OCI-LY3 (cell line): ENCODE results near the gene XRCC4.
A peak's percentile ranks its signal among the peaks of the same experiment; 100 is the strongest.

ENCODE experiments used
- H2AFZ ChIP-seq: fragments of 200-600, 300-600 bp; shearing (Covaris generic); 2 replicates; pipeline ENCODE4 v1.6.0; 2014; ENCODE audit warnings: antibody characterized with exemption, low read depth, low read length
- H3K27ac ChIP-seq: fragments of 200-600, 300-600 bp; sonication (generic); 2 replicates; pipeline ENCODE4 v1.5.1; 2014; ENCODE audit warnings: mild to moderate bottlenecking, low read length, moderate library complexity, mixed read lengths
- H3K27me3 ChIP-seq: fragments of 200-600, 300-600 bp; sonication (generic); 2 replicates; pipeline ENCODE4 v1.6.1; 2014; ENCODE audit warnings: low read depth, low read length, mixed read lengths
- H3K36me3 ChIP-seq: fragments of 200-600, 300-600 bp; sonication (generic); replicated peaks from 2 replicates; pipeline ENCODE3; 2014; ENCODE audit warnings: low read depth, low read length, mixed read lengths
- H3K4me1 ChIP-seq: fragments of 300-600, 200-600 bp; sonication (generic); 2 replicates; pipeline ENCODE4 v1.6.1; 2014; ENCODE audit warnings: low read length, mixed read lengths
- H3K4me2 ChIP-seq: fragments of 200-600, 300-600 bp; sonication (generic); 2 replicates; pipeline ENCODE4 v1.6.1; 2014; ENCODE audit warnings: low read length, mixed read lengths
- H3K4me3 ChIP-seq: fragments of 300-600, 200-600 bp; sonication (generic); 2 replicates; pipeline ENCODE4 v1.5.1; 2014; ENCODE audit warnings: antibody characterized with exemption, mild to moderate bottlenecking, low read length, moderate library complexity
- H3K79me2 ChIP-seq: fragments of 300-600, 200-600 bp; shearing (Covaris generic); 2 replicates; pipeline ENCODE4 v1.6.1; 2014; ENCODE audit warnings: mild to moderate bottlenecking, low read length, mixed read lengths
- H3K9ac ChIP-seq: fragments of 300-600, 200-600 bp; shearing (Covaris generic); 2 replicates; pipeline ENCODE4 v1.6.0; 2014; ENCODE audit warnings: mild to moderate bottlenecking, low read length, moderate library complexity
- H3K9me3 ChIP-seq: fragments of 200-600, 300-600 bp; shearing (Covaris generic); 2 replicates; pipeline ENCODE4 v1.6.1; 2014; ENCODE audit warnings: low read length, mixed read lengths; ENCODE audit not compliant: insufficient read depth
- H4K20me1 ChIP-seq: fragments of 200-600, 300-600 bp; sonication (generic); 2 replicates; pipeline ENCODE4 v1.6.1; 2016; ENCODE audit warnings: low read length, mixed read lengths; ENCODE audit not compliant: insufficient read depth
- EZH2phosphoT487 ChIP-seq: fragments of 200-600 bp; shearing (Covaris generic); IDR thresholded peaks from 2 replicates; pipeline ENCODE4 v1.6.1; 2018; ENCODE audit warnings: antibody characterized with exemption, mixed run types, low read depth
- TF ChIP-seq, protein P1 (sequence below): fragments of 200-600, 300-600 bp; sonication (generic); IDR thresholded peaks from 2 replicates; pipeline ENCODE4 v1.5.1; 2014; ENCODE audit warnings: antibody characterized with exemption, low read length, low read depth

XRCC4 gene

DNA sequence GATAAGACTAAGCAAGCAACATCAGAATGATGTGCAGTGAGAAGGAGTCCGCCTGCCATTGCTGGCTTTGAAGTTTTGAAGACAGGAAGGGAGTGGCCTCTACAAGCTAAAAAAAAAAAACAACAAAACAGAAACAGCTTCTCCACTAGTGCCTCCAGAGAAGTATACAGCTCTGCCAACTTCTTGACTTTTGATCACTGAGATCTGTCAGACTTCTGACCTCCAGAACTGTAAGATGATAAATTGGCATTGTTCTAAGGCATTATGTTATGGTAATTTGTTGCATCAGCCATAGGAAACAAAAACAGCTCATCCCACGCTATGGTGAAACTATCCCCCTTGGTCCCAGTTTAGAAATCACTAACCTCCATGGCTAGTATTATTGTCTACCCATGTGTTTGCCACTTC lies 263.2 kb downstream of the XRCC4 start:
- TF ChIP-seq, protein P1, sequence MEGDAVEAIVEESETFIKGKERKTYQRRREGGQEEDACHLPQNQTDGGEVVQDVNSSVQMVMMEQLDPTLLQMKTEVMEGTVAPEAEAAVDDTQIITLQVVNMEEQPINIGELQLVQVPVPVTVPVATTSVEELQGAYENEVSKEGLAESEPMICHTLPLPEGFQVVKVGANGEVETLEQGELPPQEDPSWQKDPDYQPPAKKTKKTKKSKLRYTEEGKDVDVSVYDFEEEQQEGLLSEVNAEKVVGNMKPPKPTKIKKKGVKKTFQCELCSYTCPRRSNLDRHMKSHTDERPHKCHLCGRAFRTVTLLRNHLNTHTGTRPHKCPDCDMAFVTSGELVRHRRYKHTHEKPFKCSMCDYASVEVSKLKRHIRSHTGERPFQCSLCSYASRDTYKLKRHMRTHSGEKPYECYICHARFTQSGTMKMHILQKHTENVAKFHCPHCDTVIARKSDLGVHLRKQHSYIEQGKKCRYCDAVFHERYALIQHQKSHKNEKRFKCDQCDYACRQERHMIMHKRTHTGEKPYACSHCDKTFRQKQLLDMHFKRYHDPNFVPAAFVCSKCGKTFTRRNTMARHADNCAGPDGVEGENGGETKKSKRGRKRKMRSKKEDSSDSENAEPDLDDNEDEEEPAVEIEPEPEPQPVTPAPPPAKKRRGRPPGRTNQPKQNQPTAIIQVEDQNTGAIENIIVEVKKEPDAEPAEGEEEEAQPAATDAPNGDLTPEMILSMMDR, result no peak
- no peak for TF ChIP-seq EZH2phosphoT487
- Histone ChIP-seq H3K9me3 (no peaks in the 10 kb centered on the region), H3K36me3 (no peaks in the 10 kb centered on the region), H3K9ac (no peak overlapping the region), H3K79me2 (no peaks in the 10 kb centered on the region), H3K27ac (no peak overlapping the region), H3K4me1 (peaks cover 9% of the 10 kb centered on the region), H3K4me2 (no peak overlapping the region), H3K4me3 (no peak overlapping the region), H3K27me3 (no peaks in the 10 kb centered on the region), H2AFZ (no peak overlapping the region), H4K20me1 (no peaks in the 10 kb centered on the region)

DNA sequence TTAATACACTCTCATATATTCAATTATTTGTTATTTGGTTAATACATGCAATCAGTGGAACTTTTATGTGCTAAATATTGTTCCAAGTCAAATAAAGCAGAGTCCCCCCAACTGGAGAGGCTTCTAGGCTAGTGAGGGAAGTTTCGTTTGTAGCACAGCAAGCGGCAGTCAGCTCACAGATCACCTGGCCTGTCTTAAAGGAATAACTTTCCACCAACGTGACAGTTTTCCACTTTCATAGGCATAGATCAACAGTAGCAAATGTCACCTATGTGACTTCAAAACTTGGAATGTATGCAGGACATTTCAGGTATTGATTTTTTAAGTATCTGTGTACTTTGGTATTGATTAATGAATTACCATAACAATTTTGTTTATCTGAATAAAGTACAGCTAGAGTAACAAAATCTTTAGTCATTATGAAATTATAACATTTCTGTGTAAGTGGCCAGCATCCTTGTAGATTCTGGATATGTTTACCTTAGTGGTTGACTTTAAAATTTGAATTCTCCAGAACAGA lies 264.5 kb downstream of the XRCC4 start:
- Histone ChIP-seq H3K4me2 (no peak overlapping the region), H4K20me1 (no peaks in the 10 kb centered on the region), H3K27me3 (no peaks in the 10 kb centered on the region), H3K9ac (no peak overlapping the region), H2AFZ (no peak overlapping the region), H3K9me3 (no peaks in the 10 kb centered on the region), H3K79me2 (no peaks in the 10 kb centered on the region), H3K36me3 (no peaks in the 10 kb centered on the region), H3K27ac (no peak overlapping the region), H3K4me3 (no peak overlapping the region), H3K4me1 (peaks cover 9% of the 10 kb centered on the region)
- TF ChIP-seq EZH2phosphoT487, result no peak
- TF ChIP-seq, protein P1, result no peak

DNA sequence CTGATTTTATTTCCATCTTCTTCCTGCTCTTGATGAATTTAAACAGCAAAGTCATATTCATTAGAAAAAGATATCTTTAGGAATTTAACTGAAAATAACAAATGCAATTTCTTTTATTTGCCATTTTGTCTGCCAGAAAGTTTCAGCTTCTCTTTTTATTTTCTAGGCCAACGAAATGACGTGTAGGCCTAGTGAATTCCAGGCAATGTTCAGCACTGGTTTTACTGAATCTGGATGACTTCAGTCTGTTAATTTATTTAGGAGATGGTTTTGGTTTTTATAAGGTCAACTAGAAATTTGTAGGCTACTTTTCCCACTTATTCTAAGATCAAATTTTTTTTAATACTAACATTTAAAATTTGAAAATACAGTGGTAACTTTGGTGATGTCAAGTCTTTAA lies 265.1 kb downstream of the XRCC4 start:
- H2AFZ ChIP-seq, result no peak overlapping the region
- H3K9ac ChIP-seq, result no peak overlapping the region
- H3K27me3 ChIP-seq, result no peaks in the 10 kb centered on the region
- H3K79me2 ChIP-seq, result no peaks in the 10 kb centered on the region
- H3K4me2 ChIP-seq, result no peak overlapping the region
- H3K4me1 ChIP-seq, result peaks cover 9% of the 10 kb centered on the region
- no peak for TF ChIP-seq EZH2phosphoT487
- TF ChIP-seq, protein P1, result no peak
- H3K4me3 ChIP-seq, result no peak overlapping the region
- no peaks in the 10 kb centered on the region for H3K9me3 ChIP-seq
- H3K36me3 ChIP-seq, result no peaks in the 10 kb centered on the region
- no peak overlapping the region for H3K27ac ChIP-seq
- no peaks in the 10 kb centered on the region for H4K20me1 ChIP-seq

DNA sequence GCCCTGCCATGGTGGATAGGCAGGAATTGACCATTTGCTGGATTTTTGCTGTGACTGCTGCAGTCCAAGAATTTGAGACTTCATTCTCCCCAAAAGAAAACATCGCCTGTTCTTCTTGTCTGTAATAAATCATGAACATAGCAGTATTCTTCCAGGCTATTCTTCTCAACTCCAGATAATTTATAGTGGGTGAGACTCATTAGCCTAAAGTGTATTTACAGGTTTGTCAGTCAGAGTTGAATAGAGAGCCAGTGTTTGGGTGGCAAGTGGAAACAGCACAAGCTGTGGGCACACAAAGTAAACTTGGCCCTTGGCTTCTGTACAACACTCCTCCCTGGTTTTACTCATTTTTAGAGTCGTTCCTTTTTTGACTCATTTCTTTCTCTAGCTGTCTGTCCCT lies 266.0 kb downstream of the XRCC4 start:
- Histone ChIP-seq H3K4me3 (no peak overlapping the region), H3K4me1 (peaks cover 9% of the 10 kb centered on the region), H3K36me3 (no peaks in the 10 kb centered on the region), H3K79me2 (no peaks in the 10 kb centered on the region), H3K9me3 (no peaks in the 10 kb centered on the region), H3K4me2 (0 out of 2 replicates have a peak overlapping the region, but pooled peaks have one; percentile 2), H3K27me3 (no peaks in the 10 kb centered on the region), H2AFZ (no peak overlapping the region), H4K20me1 (no peaks in the 10 kb centered on the region), H3K9ac (no peak overlapping the region), H3K27ac (no peak overlapping the region)
- TF ChIP-seq, protein P1, result no peak
